Measurements from ENCODE around the gene SLC2A1.

SLC2A1 gene

DNA sequence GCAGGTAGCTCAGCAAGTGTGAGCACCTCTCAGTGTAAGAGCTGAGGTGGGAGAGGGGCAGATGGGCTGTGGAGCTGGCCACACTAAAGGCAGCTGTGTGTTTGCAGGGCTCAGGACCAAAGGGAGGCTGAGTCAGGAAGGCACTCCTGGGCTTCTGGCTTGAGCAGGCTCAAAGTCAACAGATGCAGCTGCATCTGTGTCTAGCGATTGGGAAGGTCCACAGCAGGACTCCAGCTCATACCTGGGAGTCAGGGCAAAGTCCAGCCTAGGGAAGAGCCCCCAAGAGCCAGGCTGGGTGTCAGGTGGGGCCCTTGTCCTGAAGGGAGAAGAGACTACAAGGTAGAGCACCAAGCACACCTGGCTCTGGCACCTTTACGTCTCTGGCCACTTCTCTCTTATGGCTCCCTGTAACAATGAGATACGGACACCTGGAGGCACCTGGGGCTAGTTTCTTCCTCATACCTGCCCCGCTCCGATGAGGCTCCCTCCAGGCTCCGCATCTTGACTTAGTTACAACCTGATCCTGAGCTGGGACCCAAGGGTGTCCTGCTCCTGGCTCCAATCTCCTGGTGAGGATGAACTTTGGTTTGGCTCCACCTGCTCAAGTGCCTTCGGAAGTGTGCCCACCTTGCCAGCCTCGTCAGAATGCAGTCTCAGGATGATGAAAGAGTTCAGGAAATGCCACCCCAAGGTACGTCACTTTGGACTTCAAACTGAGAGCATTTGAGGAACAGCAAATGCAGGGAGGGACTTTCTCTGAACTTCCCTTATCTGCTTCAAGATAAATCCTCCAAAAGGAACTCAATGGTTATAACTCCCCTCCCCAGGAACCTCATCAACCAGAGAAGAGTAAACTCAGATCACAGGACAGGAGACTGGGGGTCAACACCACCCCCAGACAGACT, 21.5 kb upstream of the SLC2A1 start:
- no peak for DNase-seq

DNA sequence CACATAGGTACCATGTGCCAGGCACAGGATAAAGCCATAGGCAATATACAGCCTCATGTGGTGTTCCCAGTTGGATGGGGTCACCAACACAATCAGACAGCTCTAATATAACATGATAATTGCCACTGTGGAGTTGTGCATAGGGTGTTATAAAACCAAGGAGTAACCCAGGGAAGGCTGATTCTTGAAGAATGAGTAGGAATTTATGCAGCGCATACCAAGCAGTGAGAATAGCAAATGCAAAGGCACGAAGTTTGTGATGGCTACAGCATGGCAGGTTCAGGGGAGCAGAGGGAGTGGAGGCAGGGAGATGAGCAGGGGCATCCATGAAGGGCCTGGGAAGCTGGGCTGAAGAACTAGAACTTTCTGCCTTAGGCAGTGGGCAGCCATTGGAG, 20.4 kb upstream of the SLC2A1 start:
- DNase-seq, result no peak

- no peak for DNase-seq
Observed at GRCh38 chr1:42978317-42979035, 19.8 kb upstream of the SLC2A1 start.

DNA sequence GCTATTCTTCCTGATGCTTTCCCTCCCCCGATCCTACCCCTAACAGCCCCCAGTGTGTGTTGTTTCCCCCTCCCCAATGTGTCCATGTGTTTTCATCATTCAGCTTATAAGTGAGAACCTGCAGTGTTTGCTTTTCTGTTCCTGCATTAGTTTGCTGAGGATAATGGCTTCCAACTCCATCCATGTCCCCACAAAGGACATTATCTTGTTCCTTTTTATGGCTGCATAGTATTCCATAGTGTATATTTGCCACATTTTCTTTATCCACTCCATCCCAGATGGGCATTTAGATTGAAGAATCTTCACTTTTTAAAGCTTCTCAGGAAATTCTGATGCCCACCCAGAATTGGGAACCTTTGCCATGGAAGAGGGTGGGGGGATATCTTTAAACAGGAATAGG, 19.0 kb upstream of the SLC2A1 start:
- DNase-seq, result no peak

- DNase-seq, result no peak
Observed at GRCh38 chr1:42975561-42976225, 17.0 kb upstream of the SLC2A1 start.

GRCh38 chr1:42974767-42975437, 16.2 kb upstream of the SLC2A1 start:
- no peak for DNase-seq

DNA sequence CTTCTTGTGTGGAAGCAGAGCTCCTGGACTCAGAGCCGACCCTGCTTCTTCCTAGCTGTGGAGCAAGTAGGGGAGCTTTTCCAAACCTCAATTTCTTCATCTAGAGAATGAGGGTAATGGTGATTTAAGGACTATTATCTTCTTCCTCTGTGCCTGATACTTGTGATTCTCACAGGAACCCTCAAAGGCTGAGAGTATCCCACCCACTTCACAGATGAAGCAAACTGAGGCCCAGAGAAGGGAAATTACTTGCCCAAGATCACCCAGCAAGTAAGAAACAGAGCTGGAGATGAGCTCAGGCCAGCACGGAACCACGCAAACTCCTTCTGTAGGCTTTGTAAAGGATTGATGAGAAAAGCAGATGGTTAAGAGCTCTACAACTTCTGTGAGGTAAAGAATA, 15.1 kb upstream of the SLC2A1 start:
- DNase-seq, result no peak

DNA sequence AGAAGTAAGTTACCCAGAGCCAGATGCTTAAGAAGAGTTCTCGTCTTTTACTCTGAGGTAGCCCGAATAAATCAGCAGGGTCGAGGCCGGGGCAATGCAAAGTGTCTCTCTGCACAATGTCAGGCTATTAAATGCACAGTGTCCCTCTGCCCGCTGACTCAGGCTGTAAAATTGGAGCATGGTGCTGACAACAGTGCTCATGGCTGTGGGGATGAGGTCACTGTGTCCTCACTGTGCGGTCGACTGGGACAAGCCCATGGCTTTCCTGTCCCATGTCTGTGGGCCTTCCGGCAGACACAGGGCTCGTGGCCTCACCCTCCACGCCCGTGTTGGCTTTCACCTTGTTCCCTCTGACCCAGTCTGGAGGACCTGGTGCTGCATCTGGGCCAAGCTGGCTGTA, 14.6 kb upstream of the SLC2A1 start:
- DNase-seq, result no peak

DNA sequence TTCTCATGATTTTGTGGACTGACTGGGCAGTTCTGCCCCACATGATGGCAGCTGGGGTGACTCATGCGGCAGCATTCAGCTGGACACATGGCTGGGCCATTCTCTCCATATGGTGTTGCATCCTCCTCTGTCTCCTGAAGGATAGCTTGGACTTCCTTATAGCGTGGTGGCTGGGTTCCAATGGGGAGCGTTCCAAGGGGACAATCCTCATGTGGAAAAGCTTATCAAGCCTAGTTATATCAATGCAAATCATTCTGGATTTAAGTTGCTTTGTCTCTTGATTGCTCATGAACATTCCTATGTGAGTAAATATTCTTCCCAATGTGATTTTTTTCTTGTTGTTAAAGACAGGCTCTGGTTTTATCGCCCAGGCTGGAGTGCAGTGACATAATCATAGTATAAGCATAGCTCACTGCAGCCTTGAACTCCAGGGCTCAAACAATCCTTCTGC, 13.2 kb upstream of the SLC2A1 start:
- DNase-seq, result no peak

- no peak for DNase-seq
Observed at GRCh38 chr1:42970143-42970542, 11.5 kb upstream of the SLC2A1 start.

GRCh38 chr1:42968654-42969053, 10.0 kb upstream of the SLC2A1 start:
- no peak for DNase-seq

- peak; percentile 20 for DNase-seq
Observed at GRCh38 chr1:42966688-42967612, 8.3 kb upstream of the SLC2A1 start.

DNA sequence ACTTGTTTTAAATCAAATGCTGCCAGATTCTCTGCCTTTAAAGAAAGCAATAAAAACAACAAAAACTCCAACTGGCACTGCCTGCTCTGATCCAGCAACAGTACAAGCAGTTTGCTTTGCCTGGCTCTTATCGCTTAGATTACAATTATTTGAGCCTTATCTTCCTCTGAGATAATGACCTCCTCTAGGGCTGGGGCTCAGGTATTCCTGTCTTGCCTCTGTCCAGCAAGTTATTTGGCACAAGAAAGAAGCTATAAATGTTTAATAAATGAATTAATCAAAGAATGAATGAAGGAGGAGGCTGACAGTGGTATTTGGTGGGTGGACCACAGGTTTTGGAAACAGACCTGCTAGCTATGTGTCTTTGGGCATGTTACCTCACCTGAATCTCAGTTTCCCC, 6.7 kb upstream of the SLC2A1 start:
- DNase-seq, result no peak

DNA sequence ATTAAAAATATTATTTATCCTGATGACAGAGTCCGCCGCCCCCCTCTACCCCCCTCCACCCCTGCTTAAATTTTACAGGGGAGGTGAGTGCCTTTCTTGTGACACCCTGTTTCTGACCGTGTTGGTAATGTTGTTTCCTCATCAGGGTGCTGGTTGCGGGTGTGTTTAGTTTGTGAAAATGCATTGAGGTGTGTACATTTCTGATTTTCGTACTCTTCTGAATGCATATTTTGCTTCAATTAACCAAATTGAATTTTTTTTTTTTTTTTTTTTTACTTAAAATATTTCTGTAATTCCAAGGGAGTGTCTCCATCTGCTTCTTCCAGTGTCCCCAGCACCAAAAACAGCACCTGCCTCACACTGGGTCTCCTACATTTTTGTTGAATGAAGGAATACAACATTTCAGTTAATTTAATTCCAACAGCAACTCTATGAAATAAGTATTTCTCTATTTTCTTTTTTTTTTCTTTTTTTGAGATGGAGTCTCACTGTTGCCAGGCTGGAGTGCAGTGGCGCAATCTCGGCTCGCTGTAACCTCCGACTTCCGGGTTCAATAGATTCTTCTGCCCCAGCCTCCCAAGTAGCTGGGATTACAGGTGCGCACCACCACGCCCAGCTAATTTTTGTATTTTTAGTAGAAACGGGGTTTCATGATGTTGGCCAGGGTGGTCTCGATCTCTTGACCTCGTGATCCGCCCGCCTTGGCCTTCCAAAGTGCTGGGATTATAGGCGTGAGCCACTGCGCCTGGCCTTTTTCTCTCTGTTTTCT, 5.6 kb upstream of the SLC2A1 start:
- DNase-seq, result no peak

GRCh38 chr1:42963378-42964043, 4.8 kb upstream of the SLC2A1 start:
- DNase-seq, result no peak

DNA sequence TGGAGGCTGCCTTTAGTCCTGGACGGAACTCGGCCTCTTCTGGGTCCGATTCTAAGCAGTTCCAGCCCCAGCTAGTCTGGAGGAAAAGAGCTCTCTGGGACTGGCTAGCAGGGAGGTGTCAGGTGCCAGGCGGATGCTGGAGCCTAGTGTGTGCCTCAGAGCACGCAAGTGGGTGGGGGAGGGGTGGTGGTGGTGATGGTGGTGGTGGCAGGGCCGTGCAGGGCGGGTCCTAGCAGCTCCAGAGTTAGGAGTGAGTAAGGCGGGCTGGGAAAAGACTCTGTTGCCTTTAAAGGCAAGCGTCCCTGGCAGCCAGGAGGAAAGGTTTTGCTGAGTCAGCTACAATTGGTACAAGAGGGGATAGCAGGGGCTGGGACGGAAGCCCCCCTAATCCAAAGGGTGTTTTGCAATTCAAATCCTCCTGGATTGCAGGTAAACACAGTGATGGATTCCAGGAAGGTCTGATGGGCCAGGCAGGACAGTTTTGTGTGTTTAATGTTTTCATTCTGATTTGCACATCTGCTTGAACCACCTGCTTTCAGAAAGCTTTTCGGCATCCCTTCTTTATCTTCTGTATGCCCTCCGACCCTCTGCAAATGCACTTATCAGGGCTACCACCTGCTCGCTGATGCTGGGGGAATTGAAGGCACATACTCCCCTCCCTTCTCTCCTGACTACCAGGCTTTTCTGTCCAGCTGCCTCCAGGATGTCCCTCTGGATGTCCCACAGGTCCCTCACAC, 4.1 kb upstream of the SLC2A1 start:
- no peak for DNase-seq

GRCh38 chr1:42961312-42962091, 2.8 kb upstream of the SLC2A1 start:
- no peak for DNase-seq

GRCh38 chr1:42960566-42961311, 2.1 kb upstream of the SLC2A1 start:
- DNase-seq, result no peak

- DNase-seq, result no peak
Observed at GRCh38 chr1:42960122-42960390, 1.4 kb upstream of the SLC2A1 start.

Data from NCI-H1694 treated with DMSO at 0.1 percent for 48 hours (cell line).